ENCODE measurements around the gene KLF14.
"Not testable (repeated sequence)": the region's sequence is repeated elsewhere in the genome, so short reads cannot be mapped to it uniquely, and the experiment has no call there.

The KLF14 gene

GRCh38 chr7:130781346-130781745, 47.3 kb upstream of the KLF14 start (continued):
- TF ChIP-seq ZNF292 (tag by site-specific recombination; IDR thresholded peaks at IDR 0.05; ENCODE audit: borderline replicate concordance, low read depth): no peak
- no peak for TF ChIP-seq ZNF561 (tag by site-specific recombination; IDR thresholded peaks at IDR 0.05; ENCODE audit: borderline replicate concordance)
- TF ChIP-seq ZNF311 (tag by site-specific recombination; IDR thresholded peaks at IDR 0.05; ENCODE audit: borderline replicate concordance): no peak
- no peak for TF ChIP-seq BCL11A (tag by site-specific recombination; IDR thresholded peaks at IDR 0.05; ENCODE audit: low read depth)
- no peak for TF ChIP-seq ZSCAN30 (tag by site-specific recombination; IDR thresholded peaks at IDR 0.05)
- TF ChIP-seq ZBTB49 (tag by site-specific recombination; IDR thresholded peaks at IDR 0.05; ENCODE audit: low read depth): no peak

- Histone ChIP-seq H3K36me3 (ENCODE audit: control insufficient read depth in 2 of 2, insufficient read depth in 1 of 2, low read length in 2 of 2) (no peaks in the 10 kb centered on the region), H3K4me1 (ENCODE audit: control insufficient read depth, insufficient read depth, low read length) (no peaks in the 10 kb centered on the region), H3K4me3 (ENCODE audit: low read depth, low read length) (no peak overlapping the region), H3K9me3 (ENCODE audit: control insufficient read depth, insufficient read depth, low read depth, low read length) (no peaks in the 10 kb centered on the region), H3K27ac (ENCODE audit: extremely low read depth, low read depth, low read length) (no peak overlapping the region)
- TF ChIP-seq MEIS1 (CRISPR knock-in tag; IDR thresholded peaks at IDR 0.05; ENCODE audit: borderline replicate concordance) (no peak), ZNF423 (tag by site-specific recombination; IDR thresholded peaks at IDR 0.05) (no peak), PRDM6 (tag by site-specific recombination; IDR thresholded peaks at IDR 0.05) (no peak)
- ChIA-PET CTCF (interaction anchor here (0.5 kb wide), 1 partner anchor 16 kb away, joined by 3 read pairs; no protein-coding TSS in a partner anchor), POLR2A (no interaction called here)
Measured at GRCh38 chr7:130777426-130777825, 43.4 kb upstream of the KLF14 start.

GRCh38 chr7:130772456-130772855, 38.4 kb upstream of the KLF14 start:
- H3K4me1 ChIP-seq (ENCODE audit: control insufficient read depth, insufficient read depth, low read length); H3K36me3 ChIP-seq (ENCODE audit: control insufficient read depth in 2 of 2, insufficient read depth in 1 of 2, low read length in 2 of 2); H3K4me3 ChIP-seq (ENCODE audit: low read depth, low read length); H3K9me3 ChIP-seq (ENCODE audit: control insufficient read depth, insufficient read depth, low read depth, low read length); POLR2A ChIA-PET; H3K27ac ChIP-seq (ENCODE audit: extremely low read depth, low read depth, low read length): not testable (repeated sequence)
- CTCF ChIA-PET: interaction anchor here (0.6 kb wide), 2 partner anchors 23 to 607 kb away, joined by 3 read pairs; no protein-coding TSS in a partner anchor

- CTCF ChIA-PET: interaction anchor here (1.1 kb wide), 1 partner anchor 63 kb away, joined by 4 read pairs; no protein-coding TSS in a partner anchor
- peak; percentile 96 for TF ChIP-seq ZNF791 (tag by site-specific recombination; IDR thresholded peaks at IDR 0.05)
- TF ChIP-seq ZNF146 (tag by site-specific recombination; IDR thresholded peaks at IDR 0.05): no peak
- peak; percentile 69 for TF ChIP-seq SETDB1 (IDR thresholded peaks at IDR 0.05; ENCODE audit: insufficient read length, low read length)
- no peak for TF ChIP-seq HIC1 (tag by site-specific recombination; IDR thresholded peaks at IDR 0.05)
- TF ChIP-seq ZBTB7A (tag by site-specific recombination; IDR thresholded peaks at IDR 0.05; ENCODE audit: low read depth): no peak
- no peak for TF ChIP-seq ZNF830 (tag by site-specific recombination; IDR thresholded peaks at IDR 0.05; ENCODE audit: low read depth)
- no peak for TF ChIP-seq ZNF660 (tag by site-specific recombination; IDR thresholded peaks at IDR 0.05)
- no peak for TF ChIP-seq FEZF1 (tag by site-specific recombination; IDR thresholded peaks at IDR 0.05)
- TF ChIP-seq GLIS1 (tag by site-specific recombination; IDR thresholded peaks at IDR 0.05): no peak
- TF ChIP-seq ZNF433 (tag by site-specific recombination; IDR thresholded peaks at IDR 0.05; ENCODE audit: low read depth): no peak
- no peak for TF ChIP-seq ZNF266 (tag by site-specific recombination; IDR thresholded peaks at IDR 0.05; ENCODE audit: low read depth)
- no peak for TF ChIP-seq ZNF449 (tag by site-specific recombination; IDR thresholded peaks at IDR 0.05)
- POLR2A ChIA-PET: no interaction called here
- no peaks in the 10 kb centered on the region for H3K4me1 ChIP-seq (ENCODE audit: control insufficient read depth, insufficient read depth, low read length)
- no peak overlapping the region for H3K27ac ChIP-seq (ENCODE audit: extremely low read depth, low read depth, low read length)
- H3K36me3 ChIP-seq (ENCODE audit: control insufficient read depth in 2 of 2, insufficient read depth in 1 of 2, low read length in 2 of 2): no peaks in the 10 kb centered on the region
- no peak overlapping the region for H3K4me3 ChIP-seq (ENCODE audit: low read depth, low read length)
- no peaks in the 10 kb centered on the region for H3K9me3 ChIP-seq (ENCODE audit: control insufficient read depth, insufficient read depth, low read depth, low read length)
Measured at GRCh38 chr7:130768854-130769253, 34.8 kb upstream of the KLF14 start.
